ENCODE measurements around the gene BIN2.
"Not testable (repeated sequence)": the region's sequence is repeated elsewhere in the genome, so short reads cannot be mapped to it uniquely, and the experiment has no call there.

BIN2 gene

GRCh38 chr12:51343201-51343600, 19.2 kb upstream of the BIN2 start:
- no peak for DNase-seq

GRCh38 chr12:51342416-51342815, 18.4 kb upstream of the BIN2 start:
- DNase-seq, result no peak

GRCh38 chr12:51341251-51342007, 17.5 kb upstream of the BIN2 start:
- peak; percentile 66 for DNase-seq

- no peak for DNase-seq
These were observed 15.8 kb upstream of the BIN2 start for GRCh38 chr12:51339750-51340149.

GRCh38 chr12:51337336-51337735, 13.4 kb upstream of the BIN2 start:
- not testable (repeated sequence) for DNase-seq

GRCh38 chr12:51335931-51336330, 12.0 kb upstream of the BIN2 start:
- DNase-seq, result no peak

- DNase-seq, result no peak
These were observed 10.8 kb upstream of the BIN2 start for GRCh38 chr12:51334764-51335163.

GRCh38 chr12:51333536-51333935, 9.6 kb upstream of the BIN2 start:
- no peak for DNase-seq

- no peak for DNase-seq
These were observed 6.2 kb upstream of the BIN2 start for GRCh38 chr12:51330186-51330585.

GRCh38 chr12:51329742-51330141, 5.8 kb upstream of the BIN2 start:
- DNase-seq, result no peak

GRCh38 chr12:51328587-51328986, 4.6 kb upstream of the BIN2 start:
- no peak for DNase-seq

GRCh38 chr12:51326698-51327439, 2.9 kb upstream of the BIN2 start:
- no peak for DNase-seq

- no peak for DNase-seq
These were observed 979 bp upstream of the BIN2 start for GRCh38 chr12:51324953-51325352.

GRCh38 chr12:51323317-51323960, 535 bp downstream of the BIN2 start:
- DNase-seq, result no peak

- no peak for DNase-seq
These were observed 1.5 kb downstream of the BIN2 start for GRCh38 chr12:51322452-51322851.

- no peak for DNase-seq
These were observed 2.1 kb downstream of the BIN2 start for GRCh38 chr12:51321882-51322281.

GRCh38 chr12:51320695-51321320, 3.2 kb downstream of the BIN2 start:
- DNase-seq, result no peak

- DNase-seq, result no peak
These were observed 3.7 kb downstream of the BIN2 start for GRCh38 chr12:51320311-51320694.

- DNase-seq, result no peak
These were observed 5.0 kb downstream of the BIN2 start for GRCh38 chr12:51318846-51319599.

- not testable (repeated sequence) for DNase-seq
These were observed 5.7 kb downstream of the BIN2 start for GRCh38 chr12:51318057-51318806.

GRCh38 chr12:51311389-51311788, 12.6 kb downstream of the BIN2 start:
- DNase-seq, result no peak
